ENCODE results near the gene STXBP5L. TPM values are rescaled to one million over a fixed set of nuclear protein-coding genes. Genes with fewer than 3 reads are reported as not detected.

STXBP5L gene
- total and polyA plus RNA-seq, 4 donors, result not detected

DNA sequence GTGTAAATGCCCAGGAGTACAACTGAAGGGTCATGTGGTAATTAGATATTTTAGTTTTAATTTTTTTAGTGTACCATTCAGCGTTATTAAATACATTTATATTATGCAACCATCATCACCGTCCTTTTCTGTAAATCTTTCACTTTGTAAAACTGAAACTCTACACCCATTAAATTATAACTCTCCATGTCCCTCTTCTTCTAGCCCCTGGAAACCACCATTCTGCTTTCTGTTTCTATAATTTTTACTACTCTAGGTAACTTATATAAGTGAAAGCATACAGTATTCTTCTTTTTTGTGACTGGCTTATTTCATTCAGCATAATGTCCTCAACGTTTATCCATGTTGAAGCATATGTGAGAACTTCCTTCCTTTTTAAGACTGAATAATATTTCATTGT lies 48.1 kb downstream of the STXBP5L start:
- DNase-seq (ENCODE audit: low spot score), result no peak
- H3K4me3 ChIP-seq (ENCODE audit: low read depth in 1 of 3, low read length in 3 of 3), result no peak overlapping the region
- 51% methylated on average over 3 of the region's 3 CpGs for WGBS
- TF ChIP-seq HNF4A (conservative IDR thresholded peaks at IDR 0.05), result no peak
- no peak for TF ChIP-seq FOXA1 (IDR thresholded peaks at IDR 0.05)
- TF ChIP-seq RXRA (IDR thresholded peaks at IDR 0.05), result no peak
- no peaks in the 10 kb centered on the region for H3K9me3 ChIP-seq (ENCODE audit: control insufficient read depth in 4 of 4, low read length in 3 of 4)
- H3K4me1 ChIP-seq (ENCODE audit: control insufficient read depth in 4 of 4, insufficient read depth in 4 of 4, low read length in 3 of 4), result no peaks in the 10 kb centered on the region
- H3K27ac ChIP-seq (ENCODE audit: low read depth in 1 of 2, low read length in 2 of 2), result no peak overlapping the region
- H3K27me3 ChIP-seq (ENCODE audit: control insufficient read depth in 4 of 4, insufficient read depth in 4 of 4, low read length in 3 of 4), result no peaks in the 10 kb centered on the region
- no peaks in the 10 kb centered on the region for H3K36me3 ChIP-seq (ENCODE audit: control insufficient read depth in 4 of 4, insufficient read depth in 3 of 4, low read depth in 1 of 4, low read length in 3 of 4)
- no peak overlapping the region for H3K9ac ChIP-seq (ENCODE audit: low read depth in 1 of 2, low read length in 2 of 2)

DNA sequence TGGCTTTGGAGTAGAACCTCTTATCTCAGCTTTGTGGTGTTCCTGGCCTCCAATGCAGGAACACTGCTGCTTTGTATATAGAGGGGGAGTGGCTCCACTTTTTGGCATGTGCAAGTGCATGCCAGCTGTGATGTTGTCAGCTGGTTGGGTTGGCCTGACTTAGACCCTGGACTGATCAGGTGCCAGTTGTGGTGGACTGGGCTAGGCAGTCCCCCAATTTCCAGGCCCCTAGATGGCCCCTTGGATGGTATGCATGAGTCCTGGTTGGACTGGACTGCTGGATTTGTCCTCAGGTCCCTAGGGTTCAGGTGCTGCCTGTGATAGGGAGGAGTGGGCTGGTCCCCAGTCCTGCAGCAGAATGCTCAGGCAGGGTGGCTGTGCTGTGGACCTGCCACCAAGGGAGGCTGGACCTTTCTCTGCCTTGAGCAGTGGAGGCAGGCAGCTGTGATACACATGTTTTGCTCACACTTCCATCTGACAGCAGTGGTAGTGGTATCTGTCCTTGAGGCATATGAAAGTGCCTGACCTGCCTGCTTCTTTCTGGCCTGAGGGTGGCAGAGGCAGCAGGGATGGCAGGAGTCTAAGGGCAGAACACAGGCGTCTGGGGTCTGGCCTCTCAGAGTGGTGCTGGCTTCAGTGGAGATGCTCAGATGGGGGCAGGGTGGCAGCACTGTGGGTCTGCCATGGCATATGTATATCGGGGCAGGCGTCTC lies 74.8 kb downstream of the STXBP5L start:
- H3K4me1 ChIP-seq (ENCODE audit: control insufficient read depth in 4 of 4, insufficient read depth in 4 of 4, low read length in 3 of 4), result no peaks in the 10 kb centered on the region
- H3K27ac ChIP-seq (ENCODE audit: low read depth in 1 of 2, low read length in 2 of 2), result no peak overlapping the region
- 70% methylated on average over 3 of the region's 3 CpGs for WGBS
- H3K9me3 ChIP-seq (ENCODE audit: control insufficient read depth in 4 of 4, low read length in 3 of 4), result no peaks in the 10 kb centered on the region
- no peaks in the 10 kb centered on the region for H3K27me3 ChIP-seq (ENCODE audit: control insufficient read depth in 4 of 4, insufficient read depth in 4 of 4, low read length in 3 of 4)
- no peak for DNase-seq (ENCODE audit: low spot score)
- no peak overlapping the region for H3K4me3 ChIP-seq (ENCODE audit: low read depth in 1 of 3, low read length in 3 of 3)
- H3K9ac ChIP-seq (ENCODE audit: low read depth in 1 of 2, low read length in 2 of 2), result no peak overlapping the region
- no peak for TF ChIP-seq RXRA (IDR thresholded peaks at IDR 0.05)
- TF ChIP-seq, protein P1, sequence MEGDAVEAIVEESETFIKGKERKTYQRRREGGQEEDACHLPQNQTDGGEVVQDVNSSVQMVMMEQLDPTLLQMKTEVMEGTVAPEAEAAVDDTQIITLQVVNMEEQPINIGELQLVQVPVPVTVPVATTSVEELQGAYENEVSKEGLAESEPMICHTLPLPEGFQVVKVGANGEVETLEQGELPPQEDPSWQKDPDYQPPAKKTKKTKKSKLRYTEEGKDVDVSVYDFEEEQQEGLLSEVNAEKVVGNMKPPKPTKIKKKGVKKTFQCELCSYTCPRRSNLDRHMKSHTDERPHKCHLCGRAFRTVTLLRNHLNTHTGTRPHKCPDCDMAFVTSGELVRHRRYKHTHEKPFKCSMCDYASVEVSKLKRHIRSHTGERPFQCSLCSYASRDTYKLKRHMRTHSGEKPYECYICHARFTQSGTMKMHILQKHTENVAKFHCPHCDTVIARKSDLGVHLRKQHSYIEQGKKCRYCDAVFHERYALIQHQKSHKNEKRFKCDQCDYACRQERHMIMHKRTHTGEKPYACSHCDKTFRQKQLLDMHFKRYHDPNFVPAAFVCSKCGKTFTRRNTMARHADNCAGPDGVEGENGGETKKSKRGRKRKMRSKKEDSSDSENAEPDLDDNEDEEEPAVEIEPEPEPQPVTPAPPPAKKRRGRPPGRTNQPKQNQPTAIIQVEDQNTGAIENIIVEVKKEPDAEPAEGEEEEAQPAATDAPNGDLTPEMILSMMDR (IDR thresholded peaks at IDR 0.05; ENCODE audit: low read depth, low read length, missing input control), result no peak
- TF ChIP-seq, protein P2, sequence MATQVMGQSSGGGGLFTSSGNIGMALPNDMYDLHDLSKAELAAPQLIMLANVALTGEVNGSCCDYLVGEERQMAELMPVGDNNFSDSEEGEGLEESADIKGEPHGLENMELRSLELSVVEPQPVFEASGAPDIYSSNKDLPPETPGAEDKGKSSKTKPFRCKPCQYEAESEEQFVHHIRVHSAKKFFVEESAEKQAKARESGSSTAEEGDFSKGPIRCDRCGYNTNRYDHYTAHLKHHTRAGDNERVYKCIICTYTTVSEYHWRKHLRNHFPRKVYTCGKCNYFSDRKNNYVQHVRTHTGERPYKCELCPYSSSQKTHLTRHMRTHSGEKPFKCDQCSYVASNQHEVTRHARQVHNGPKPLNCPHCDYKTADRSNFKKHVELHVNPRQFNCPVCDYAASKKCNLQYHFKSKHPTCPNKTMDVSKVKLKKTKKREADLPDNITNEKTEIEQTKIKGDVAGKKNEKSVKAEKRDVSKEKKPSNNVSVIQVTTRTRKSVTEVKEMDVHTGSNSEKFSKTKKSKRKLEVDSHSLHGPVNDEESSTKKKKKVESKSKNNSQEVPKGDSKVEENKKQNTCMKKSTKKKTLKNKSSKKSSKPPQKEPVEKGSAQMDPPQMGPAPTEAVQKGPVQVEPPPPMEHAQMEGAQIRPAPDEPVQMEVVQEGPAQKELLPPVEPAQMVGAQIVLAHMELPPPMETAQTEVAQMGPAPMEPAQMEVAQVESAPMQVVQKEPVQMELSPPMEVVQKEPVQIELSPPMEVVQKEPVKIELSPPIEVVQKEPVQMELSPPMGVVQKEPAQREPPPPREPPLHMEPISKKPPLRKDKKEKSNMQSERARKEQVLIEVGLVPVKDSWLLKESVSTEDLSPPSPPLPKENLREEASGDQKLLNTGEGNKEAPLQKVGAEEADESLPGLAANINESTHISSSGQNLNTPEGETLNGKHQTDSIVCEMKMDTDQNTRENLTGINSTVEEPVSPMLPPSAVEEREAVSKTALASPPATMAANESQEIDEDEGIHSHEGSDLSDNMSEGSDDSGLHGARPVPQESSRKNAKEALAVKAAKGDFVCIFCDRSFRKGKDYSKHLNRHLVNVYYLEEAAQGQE (IDR thresholded peaks at IDR 0.05), result no peak
- no peak for TF ChIP-seq NR2F2 (IDR thresholded peaks at IDR 0.05)
- no peak for TF ChIP-seq FOXA1 (IDR thresholded peaks at IDR 0.05)
- TF ChIP-seq, protein P3, sequence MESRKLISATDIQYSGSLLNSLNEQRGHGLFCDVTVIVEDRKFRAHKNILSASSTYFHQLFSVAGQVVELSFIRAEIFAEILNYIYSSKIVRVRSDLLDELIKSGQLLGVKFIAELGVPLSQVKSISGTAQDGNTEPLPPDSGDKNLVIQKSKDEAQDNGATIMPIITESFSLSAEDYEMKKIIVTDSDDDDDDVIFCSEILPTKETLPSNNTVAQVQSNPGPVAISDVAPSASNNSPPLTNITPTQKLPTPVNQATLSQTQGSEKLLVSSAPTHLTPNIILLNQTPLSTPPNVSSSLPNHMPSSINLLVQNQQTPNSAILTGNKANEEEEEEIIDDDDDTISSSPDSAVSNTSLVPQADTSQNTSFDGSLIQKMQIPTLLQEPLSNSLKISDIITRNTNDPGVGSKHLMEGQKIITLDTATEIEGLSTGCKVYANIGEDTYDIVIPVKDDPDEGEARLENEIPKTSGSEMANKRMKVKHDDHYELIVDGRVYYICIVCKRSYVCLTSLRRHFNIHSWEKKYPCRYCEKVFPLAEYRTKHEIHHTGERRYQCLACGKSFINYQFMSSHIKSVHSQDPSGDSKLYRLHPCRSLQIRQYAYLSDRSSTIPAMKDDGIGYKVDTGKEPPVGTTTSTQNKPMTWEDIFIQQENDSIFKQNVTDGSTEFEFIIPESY (IDR thresholded peaks at IDR 0.05), result no peak
- TF ChIP-seq, protein P4, sequence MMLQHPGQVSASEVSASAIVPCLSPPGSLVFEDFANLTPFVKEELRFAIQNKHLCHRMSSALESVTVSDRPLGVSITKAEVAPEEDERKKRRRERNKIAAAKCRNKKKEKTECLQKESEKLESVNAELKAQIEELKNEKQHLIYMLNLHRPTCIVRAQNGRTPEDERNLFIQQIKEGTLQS (IDR thresholded peaks at IDR 0.05), result no peak
- no peak for TF ChIP-seq TAF1 (conservative IDR thresholded peaks at IDR 0.05)
- TF ChIP-seq JUND (IDR thresholded peaks at IDR 0.05), result no peak
- TF ChIP-seq GABPA (IDR thresholded peaks at IDR 0.05 in 1 of 2, conservative IDR thresholded peaks at IDR 0.05 in 1 of 2), result no peak
- no peak for TF ChIP-seq YY1 (IDR thresholded peaks at IDR 0.05)
- TF ChIP-seq HNF4A (conservative IDR thresholded peaks at IDR 0.05), result no peak
- TF ChIP-seq EGR1 (IDR thresholded peaks at IDR 0.05; ENCODE audit: low read depth in 2 of 2), result no peak
- TF ChIP-seq, protein P5, sequence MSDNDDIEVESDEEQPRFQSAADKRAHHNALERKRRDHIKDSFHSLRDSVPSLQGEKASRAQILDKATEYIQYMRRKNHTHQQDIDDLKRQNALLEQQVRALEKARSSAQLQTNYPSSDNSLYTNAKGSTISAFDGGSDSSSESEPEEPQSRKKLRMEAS (IDR thresholded peaks at IDR 0.05), result no peak
- TF ChIP-seq HNF4G (IDR thresholded peaks at IDR 0.05), result no peak
- H3K36me3 ChIP-seq (ENCODE audit: control insufficient read depth in 4 of 4, insufficient read depth in 3 of 4, low read depth in 1 of 4, low read length in 3 of 4), result no peaks in the 10 kb centered on the region

Measured in liver (tissue), 9 donors.